HG03108 (cell line): Measurements from ENCODE around the gene DAD1.

ENCODE experiments used
- ATAC-seq: cut with Tn5 transposase; IDR thresholded peaks from one replicate; pipeline ENCODE4 v1.9.1; 2021; ENCODE audit warnings: moderate library complexity; ENCODE audit not compliant: unreplicated experiment

The DAD1 gene

GRCh38 chr14:22539831-22540230 lies 49.2 kb downstream of the DAD1 start:
- no peak for ATAC-seq

GRCh38 chr14:22538671-22539228 lies 50.3 kb downstream of the DAD1 start:
- ATAC-seq, result no peak

- no peak for ATAC-seq
Observed at GRCh38 chr14:22537436-22538310, 51.4 kb downstream of the DAD1 start.

GRCh38 chr14:22536853-22537338 lies 52.1 kb downstream of the DAD1 start:
- ATAC-seq, result peak; percentile 57

GRCh38 chr14:22535916-22536315 lies 53.1 kb downstream of the DAD1 start:
- no peak for ATAC-seq

- no peak for ATAC-seq
Observed at GRCh38 chr14:22535126-22535525, 53.9 kb downstream of the DAD1 start.

GRCh38 chr14:22534547-22534946 lies 54.5 kb downstream of the DAD1 start:
- no peak for ATAC-seq

- ATAC-seq, result no peak
Observed at GRCh38 chr14:22533739-22534359, 55.2 kb downstream of the DAD1 start.

GRCh38 chr14:22533057-22533704 lies 55.8 kb downstream of the DAD1 start:
- ATAC-seq, result no peak

- no peak for ATAC-seq
Observed at GRCh38 chr14:22532345-22533056, 56.5 kb downstream of the DAD1 start.

- peak; percentile 64 for ATAC-seq
Observed at GRCh38 chr14:22531451-22532344, 57.3 kb downstream of the DAD1 start.

GRCh38 chr14:22530127-22530526 lies 58.9 kb downstream of the DAD1 start:
- no peak for ATAC-seq

- no peak for ATAC-seq
Observed at GRCh38 chr14:22526744-22527143, 62.3 kb downstream of the DAD1 start.

- ATAC-seq, result no peak
Observed at GRCh38 chr14:22526218-22526617, 62.8 kb downstream of the DAD1 start.

- ATAC-seq, result no peak
Observed at GRCh38 chr14:22524784-22525161, 64.3 kb downstream of the DAD1 start.

GRCh38 chr14:22524115-22524783 lies 64.8 kb downstream of the DAD1 start:
- no peak for ATAC-seq

GRCh38 chr14:22523283-22523682 lies 65.7 kb downstream of the DAD1 start:
- ATAC-seq, result no peak

GRCh38 chr14:22522466-22522957 lies 66.5 kb downstream of the DAD1 start:
- no peak for ATAC-seq
